ENCODE data around the gene ZNF394. TPM values are rescaled to one million over a fixed set of nuclear protein-coding genes. Genes with fewer than 3 reads are reported as not detected.
"Not testable (repeated sequence)": the region's sequence is repeated elsewhere in the genome, so short reads cannot be mapped to it uniquely, and the experiment has no call there.

The ZNF394 gene
- total and polyA plus RNA-seq, 5 donors, result 16.7 to 20.5 (median 19.6) TPM

DNA sequence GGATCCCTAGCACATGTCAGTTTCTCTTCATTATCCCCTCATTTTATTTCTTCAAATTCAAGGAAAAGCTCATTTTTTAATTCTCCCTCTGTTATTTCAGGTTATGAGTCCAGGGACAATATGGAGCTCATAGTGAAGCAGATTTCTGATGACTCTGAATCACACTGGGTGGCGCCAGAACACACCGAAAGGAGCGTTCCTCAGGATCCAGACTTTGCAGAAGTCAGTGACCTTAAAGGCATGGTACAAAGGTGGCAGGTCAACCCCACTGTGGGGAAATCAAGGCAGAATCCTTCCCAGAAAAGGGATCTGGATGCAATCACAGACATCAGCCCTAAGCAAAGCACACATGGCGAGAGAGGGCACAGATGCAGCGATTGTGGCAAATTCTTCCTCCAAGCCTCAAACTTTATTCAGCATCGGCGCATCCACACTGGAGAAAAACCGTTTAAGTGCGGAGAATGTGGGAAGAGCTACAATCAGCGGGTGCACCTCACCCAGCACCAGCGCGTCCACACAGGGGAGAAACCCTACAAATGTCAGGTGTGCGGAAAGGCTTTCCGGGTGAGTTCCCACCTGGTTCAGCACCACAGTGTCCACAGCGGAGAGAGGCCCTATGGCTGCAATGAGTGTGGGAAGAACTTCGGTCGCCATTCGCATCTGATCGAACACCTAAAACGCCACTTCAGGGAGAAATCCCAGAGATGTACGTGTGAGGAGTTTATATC is 25.8 kb upstream of the ZNF394 start:
- H3K9me3 ChIP-seq (ENCODE audit: control insufficient read depth, low read length), result peaks cover 2% of the 10 kb centered on the region
- H3K4me1 ChIP-seq (ENCODE audit: control insufficient read depth, insufficient read depth, low read length), result no peaks in the 10 kb centered on the region
- ATAC-seq (no peak), DNase-seq (no peak)
- no peaks in the 10 kb centered on the region for H3K27me3 ChIP-seq (ENCODE audit: control insufficient read depth, insufficient read depth)
- 95% methylated on average over 21 of the region's 21 CpGs for WGBS
- H3K27ac ChIP-seq (ENCODE audit: low read length), result no peak overlapping the region
- H3K4me3 ChIP-seq (ENCODE audit: low read length), result no peak overlapping the region
- intact Hi-C loops (cut with DNase I), result no loop called here

DNA sequence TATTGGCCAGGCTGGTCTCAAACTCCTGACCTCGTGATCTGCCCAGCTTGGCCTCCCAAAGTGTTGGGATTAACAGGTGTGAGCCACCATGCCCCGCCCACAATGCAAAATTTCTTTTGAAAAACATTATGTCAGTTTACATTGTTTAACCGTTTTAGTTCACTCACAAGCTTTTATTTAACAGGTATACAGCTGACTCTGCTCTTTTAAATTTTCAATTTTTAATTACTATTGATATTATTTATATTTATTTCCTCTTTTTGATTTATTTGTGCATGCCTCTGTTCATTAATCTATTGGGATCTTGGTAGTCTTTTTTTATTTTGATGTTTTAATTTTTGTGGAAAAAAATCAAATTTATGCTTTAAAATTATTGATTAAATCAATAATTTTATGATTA is 21.3 kb upstream of the ZNF394 start:
- H3K4me3 ChIP-seq (ENCODE audit: low read length), result no peak overlapping the region
- H3K4me1 ChIP-seq (ENCODE audit: control insufficient read depth, insufficient read depth, low read length), result no peaks in the 10 kb centered on the region
- DNase-seq, result no peak
- no peak for ATAC-seq
- WGBS, result 95% methylated on average over 3 of the region's 3 CpGs
- no peaks in the 10 kb centered on the region for H3K27me3 ChIP-seq (ENCODE audit: control insufficient read depth, insufficient read depth)
- no peaks in the 10 kb centered on the region for H3K9me3 ChIP-seq (ENCODE audit: control insufficient read depth, low read length)
- intact Hi-C loops (cut with DNase I), result no loop called here
- no peak overlapping the region for H3K27ac ChIP-seq (ENCODE audit: low read length)

DNA sequence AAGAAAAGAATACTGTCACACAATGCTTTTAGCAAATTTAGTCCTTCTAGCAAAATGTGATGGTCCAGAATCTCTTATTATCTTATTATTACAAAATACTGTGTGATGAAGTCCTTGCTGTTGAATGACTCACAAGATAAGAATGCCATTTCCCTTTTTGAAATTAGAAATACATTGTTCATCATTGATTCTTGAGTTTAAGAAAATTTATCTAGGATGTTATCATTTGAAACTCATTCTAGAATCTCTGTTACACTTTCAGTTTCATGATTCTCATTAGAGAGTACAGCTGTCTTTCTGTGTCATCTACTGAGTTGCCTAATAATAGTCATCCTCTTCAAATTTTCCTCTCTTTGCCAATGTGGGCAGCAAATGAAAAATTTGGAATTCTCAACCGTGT is 14.0 kb upstream of the ZNF394 start:
- WGBS, result 91% methylated on average over 1 of the region's 1 CpG

DNA sequence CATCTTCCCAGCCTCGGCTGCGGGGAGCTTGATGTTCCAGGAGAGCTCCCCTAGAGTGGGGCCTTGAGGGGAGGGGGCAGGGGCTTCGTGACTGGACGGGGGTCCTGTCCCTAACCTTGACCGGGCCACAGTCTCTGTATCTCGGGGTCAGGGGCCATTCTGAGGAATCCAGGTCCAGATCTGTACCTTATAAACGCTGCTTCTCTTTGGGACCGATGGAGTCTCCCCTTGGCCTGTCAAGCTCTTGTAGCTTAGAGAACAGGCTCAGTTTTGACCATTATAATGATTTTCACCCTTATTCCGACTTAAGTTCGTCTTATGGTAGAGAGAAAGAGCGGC is 5.2 kb upstream of the ZNF394 start:
- intact Hi-C loops (cut with DNase I), result loop anchor here in 1 of 4 donors (10.0 kb wide), 1 partner anchor 50 kb away; the partner anchor contains the start of genes FAM200A and ZNF655
- Histone ChIP-seq H3K27me3 (ENCODE audit: control insufficient read depth, insufficient read depth) (no peaks in the 10 kb centered on the region), H3K9me3 (ENCODE audit: control insufficient read depth, low read length) (no peaks in the 10 kb centered on the region), H3K4me3 (ENCODE audit: low read length) (peak overlapping the region; percentile 83), H3K4me1 (ENCODE audit: control insufficient read depth, insufficient read depth, low read length) (peaks cover 6% of the 10 kb centered on the region), H3K27ac (ENCODE audit: low read length) (peak overlapping the region; percentile 81)
- WGBS, result 1% methylated on average over 11 of the region's 11 CpGs
- DNase-seq (no peak), ATAC-seq (no peak)

More for the DNA sequence above, 14.0 kb upstream of the ZNF394 start:
- DNase-seq (no peak), ATAC-seq (no peak)
- H3K9me3 ChIP-seq (ENCODE audit: control insufficient read depth, low read length), result no peaks in the 10 kb centered on the region
- H3K4me1 ChIP-seq (ENCODE audit: control insufficient read depth, insufficient read depth, low read length), result no peaks in the 10 kb centered on the region
- no peaks in the 10 kb centered on the region for H3K27me3 ChIP-seq (ENCODE audit: control insufficient read depth, insufficient read depth)
- no peak overlapping the region for H3K4me3 ChIP-seq (ENCODE audit: low read length)
- no peak overlapping the region for H3K27ac ChIP-seq (ENCODE audit: low read length)
- intact Hi-C loops (cut with DNase I), result no loop called here

DNA sequence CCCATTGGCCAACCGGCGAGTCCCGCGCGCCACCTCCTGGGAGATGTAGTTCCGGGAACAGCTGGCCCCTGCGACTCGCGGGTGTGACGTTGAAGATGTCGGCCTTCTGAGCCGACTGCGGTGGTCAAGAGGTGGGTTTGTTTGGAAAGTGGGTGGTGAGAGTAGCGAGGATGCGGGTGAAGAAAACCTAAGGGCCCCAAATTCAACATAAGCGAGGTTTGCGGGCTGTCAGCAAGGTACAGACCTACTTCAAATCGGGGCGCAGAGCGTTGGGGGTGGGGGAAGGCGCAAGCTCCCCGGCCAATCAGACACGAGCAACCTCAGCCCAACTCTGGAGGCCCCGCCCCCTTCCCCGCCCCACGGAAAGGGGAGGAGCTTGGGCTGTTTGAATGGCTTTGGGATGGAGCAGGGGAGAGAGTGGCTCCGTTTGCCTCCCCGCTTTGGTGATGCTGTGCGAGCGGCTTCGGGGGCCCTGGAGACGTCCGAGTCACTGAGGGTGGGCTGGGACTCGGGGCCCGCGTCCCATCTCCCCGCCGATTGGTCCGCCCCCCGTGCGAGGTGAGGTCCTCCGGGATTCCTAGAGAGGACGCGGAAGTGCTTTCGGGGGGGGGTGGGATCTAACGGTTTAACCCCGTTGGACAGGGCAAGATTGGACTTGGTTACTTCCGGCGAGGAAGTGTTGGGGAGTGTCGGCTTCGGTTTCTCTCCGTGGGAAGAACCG is 4.7 kb upstream of the ZNF394 start, which contains the start of gene ZKSCAN5:
Gene ZKSCAN5, plus strand, starts transcription at position 60 of the 721 bp plus-strand sequence. CDS start 1,383 bp downstream, outside the sequence.
- DNase-seq (peak; percentile 99 to 100 (median 99)), ATAC-seq (peak; percentile 96)
- peak within 1 kb of the TSS; percentile 83 for H3K4me3 ChIP-seq (ENCODE audit: low read length)
- intact Hi-C loops (cut with DNase I), result loop anchor here in 1 of 4 donors (10.0 kb wide), 1 partner anchor 50 kb away; the partner anchor contains the start of genes FAM200A and ZNF655
- H3K27me3 ChIP-seq (ENCODE audit: control insufficient read depth, insufficient read depth), result no peaks in the 10 kb centered on the region
- peak within 1 kb of the TSS; percentile 96 for H3K27ac ChIP-seq (ENCODE audit: low read length)
- no peaks in the 10 kb centered on the region for H3K9me3 ChIP-seq (ENCODE audit: control insufficient read depth, low read length)
- peaks cover 6% of the 10 kb centered on the region for H3K4me1 ChIP-seq (ENCODE audit: control insufficient read depth, insufficient read depth, low read length)
- WGBS, result under 1% methylated on average over 53 of the region's 53 CpGs

DNA sequence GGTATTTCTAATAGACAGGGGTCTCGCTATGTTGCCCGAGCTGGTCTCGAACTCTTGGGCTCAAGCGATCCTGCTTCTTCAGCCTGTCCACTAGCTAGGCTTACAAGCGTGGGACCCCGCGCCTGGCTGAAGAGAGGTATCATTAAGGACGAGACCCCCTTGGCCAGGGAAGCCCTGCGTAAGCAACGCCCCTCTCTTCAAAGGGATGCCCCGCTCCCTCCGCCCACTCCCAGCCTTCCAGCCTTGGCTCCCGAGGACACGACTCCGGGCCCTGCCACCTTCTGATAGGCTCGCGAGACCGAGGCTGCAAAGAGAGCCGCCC is 4.2 kb upstream of the ZNF394 start:
- intact Hi-C loops (cut with DNase I), result loop anchor here in 1 of 4 donors (10.0 kb wide), 1 partner anchor 51 kb away; the partner anchor contains the start of genes FAM200A and ZNF655
- Histone ChIP-seq H3K27me3 (ENCODE audit: control insufficient read depth, insufficient read depth) (no peaks in the 10 kb centered on the region), H3K4me1 (ENCODE audit: control insufficient read depth, insufficient read depth, low read length) (peaks cover 6% of the 10 kb centered on the region), H3K9me3 (ENCODE audit: control insufficient read depth, low read length) (no peaks in the 10 kb centered on the region), H3K27ac (ENCODE audit: low read length) (peak overlapping the region; percentile 72), H3K4me3 (ENCODE audit: low read length) (peak overlapping the region; percentile 83)
- no peak for DNase-seq
- 9% methylated on average over 19 of the region's 19 CpGs for WGBS
- ATAC-seq, result peak; percentile 96

DNA sequence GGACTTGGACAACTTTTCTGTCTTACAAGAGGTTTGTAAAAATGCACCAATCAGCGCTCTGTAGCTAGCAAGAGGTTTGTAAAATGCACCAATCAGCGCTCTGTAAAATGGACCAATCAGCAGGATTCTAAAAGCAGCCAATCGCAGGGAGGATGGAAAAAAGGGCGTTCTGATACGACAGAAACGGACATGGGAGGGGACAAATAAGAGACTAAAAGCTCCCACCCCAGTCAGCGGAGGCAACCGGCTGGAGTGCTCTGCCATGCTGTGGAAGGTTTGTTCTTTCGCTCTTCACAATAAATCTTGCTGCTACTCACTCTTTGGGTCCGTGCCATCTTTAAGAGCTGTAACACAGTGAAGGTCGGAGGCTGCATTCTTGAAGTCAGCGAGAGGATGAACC is 1.2 kb upstream of the ZNF394 start:
- intact Hi-C loops (cut with DNase I), result loop anchor here in 1 of 4 donors (10.0 kb wide), 1 partner anchor 54 kb away; the partner anchor contains the start of genes FAM200A and ZNF655
- WGBS, result 90% methylated on average over 12 of the region's 12 CpGs
- DNase-seq; H3K9me3 ChIP-seq (ENCODE audit: control insufficient read depth, low read length); H3K27me3 ChIP-seq (ENCODE audit: control insufficient read depth, insufficient read depth); H3K4me1 ChIP-seq (ENCODE audit: control insufficient read depth, insufficient read depth, low read length); H3K4me3 ChIP-seq (ENCODE audit: low read length); ATAC-seq: not testable (repeated sequence)
- H3K27ac ChIP-seq (ENCODE audit: low read length), result peak overlapping the region; percentile 14

DNA sequence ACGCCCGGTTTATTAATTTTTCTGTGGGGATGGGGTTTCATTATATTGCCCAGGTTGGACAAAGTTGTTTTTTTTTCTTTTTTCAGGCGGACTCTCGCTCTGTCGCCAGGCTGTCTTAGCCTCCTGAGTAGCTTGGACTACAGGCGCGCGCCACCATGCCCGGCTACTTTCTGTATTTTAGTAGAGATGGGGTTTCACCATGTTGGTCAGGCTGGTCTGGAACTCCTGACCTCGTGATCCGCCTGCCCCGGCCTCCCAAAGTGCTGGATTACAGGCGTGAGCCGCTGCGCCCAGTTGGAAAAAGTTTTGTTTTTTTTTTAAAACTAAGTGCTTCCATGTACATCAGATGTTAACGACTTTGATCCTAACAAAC is 542 bp upstream of the ZNF394 start:
- 49% methylated on average over 16 of the region's 16 CpGs for WGBS
- DNase-seq (no peak), ATAC-seq (no peak)
- Histone ChIP-seq H3K4me3 (ENCODE audit: low read length) (peak overlapping the region; percentile 81), H3K4me1 (ENCODE audit: control insufficient read depth, insufficient read depth, low read length) (peaks cover 3% of the 10 kb centered on the region), H3K27me3 (ENCODE audit: control insufficient read depth, insufficient read depth) (no peaks in the 10 kb centered on the region), H3K9me3 (ENCODE audit: control insufficient read depth, low read length) (no peaks in the 10 kb centered on the region), H3K27ac (ENCODE audit: low read length) (peak overlapping the region; percentile 86)
- intact Hi-C loops (cut with DNase I), result loop anchor here in 1 of 4 donors (10.0 kb wide), 1 partner anchor 54 kb away; the partner anchor contains the start of genes FAM200A and ZNF655

DNA sequence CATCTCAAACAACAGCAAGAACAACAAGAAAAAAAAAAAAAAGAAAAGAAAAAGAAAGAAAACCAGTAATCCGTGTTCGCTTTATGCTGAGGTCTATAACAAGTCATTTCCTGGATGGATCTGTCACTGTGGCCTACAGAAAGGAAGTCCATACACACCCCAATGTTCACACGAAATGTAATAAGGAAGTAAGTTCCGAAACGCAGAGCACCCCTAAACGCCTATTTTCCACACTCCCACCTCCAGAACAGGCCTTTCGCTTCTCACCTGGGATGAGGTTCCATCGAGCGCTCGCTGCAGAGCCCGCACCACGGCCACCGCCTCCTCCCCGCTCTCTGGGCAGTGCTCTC is 735 bp downstream of the ZNF394 start:
- Histone ChIP-seq H3K9me3 (ENCODE audit: control insufficient read depth, low read length) (peaks cover 1% of the 10 kb centered on the region), H3K4me1 (ENCODE audit: control insufficient read depth, insufficient read depth, low read length) (peaks cover 3% of the 10 kb centered on the region), H3K4me3 (ENCODE audit: low read length) (peak overlapping the region; percentile 81), H3K27ac (ENCODE audit: low read length) (peak overlapping the region; percentile 86), H3K27me3 (ENCODE audit: control insufficient read depth, insufficient read depth) (no peaks in the 10 kb centered on the region)
- ATAC-seq, result peak in 1 of 2 donors; percentile 1
- intact Hi-C loops (cut with DNase I), result no loop called here
- DNase-seq, result no peak
- under 1% methylated on average over 14 of the region's 14 CpGs for WGBS

DNA sequence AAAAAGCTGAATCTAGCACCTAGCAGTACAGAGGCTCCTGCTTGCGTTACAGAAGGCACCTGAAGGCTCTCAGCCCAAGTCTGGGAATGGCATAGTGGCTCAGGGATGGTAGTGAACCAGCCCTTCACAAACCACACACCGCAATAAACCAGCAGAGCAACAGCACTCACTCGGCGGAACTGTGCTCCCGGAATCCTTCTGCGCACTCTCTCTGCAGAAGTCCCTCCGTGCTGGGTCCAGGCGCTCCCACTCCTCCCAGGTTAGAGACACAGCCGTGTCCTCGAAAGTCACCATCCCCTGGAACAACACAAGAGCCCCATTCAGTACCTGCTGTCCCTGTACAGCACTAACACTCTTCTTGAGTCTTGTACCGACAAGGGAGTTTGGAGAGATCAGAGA is 1.5 kb downstream of the ZNF394 start:
- 71% methylated on average over 11 of the region's 11 CpGs for WGBS

More for the DNA sequence above, 1.5 kb downstream of the ZNF394 start:
- DNase-seq (no peak), ATAC-seq (no peak)
- H3K27ac ChIP-seq (ENCODE audit: low read length), result no peak overlapping the region
- H3K4me3 ChIP-seq (ENCODE audit: low read length), result peak overlapping the region; percentile 81
- H3K9me3 ChIP-seq (ENCODE audit: control insufficient read depth, low read length), result peaks cover 9% of the 10 kb centered on the region
- intact Hi-C loops (cut with DNase I), result no loop called here
- no peaks in the 10 kb centered on the region for H3K27me3 ChIP-seq (ENCODE audit: control insufficient read depth, insufficient read depth)
- peaks cover 3% of the 10 kb centered on the region for H3K4me1 ChIP-seq (ENCODE audit: control insufficient read depth, insufficient read depth, low read length)

Measured in right cardiac atrium (tissue), 5 donors.